Progenitor cell of endocrine pancreas (in vitro differentiated cells): ENCODE data around the gene CACHD1. TPM values are rescaled to one million over a fixed set of nuclear protein-coding genes. Genes with fewer than 3 reads are reported as not detected.
A peak's percentile ranks its signal among the peaks of the same experiment; 100 is the strongest.

Source experiments
- DNase-seq: peaks from one replicate; pipeline ENCODE4 v3.0.0; 2021; ENCODE audit warnings: low spot score; ENCODE audit not compliant: unreplicated experiment
- H3K27ac Mint-ChIP-seq: 2 replicates; pipeline ENCODE4 v1.8.0; 2021; ENCODE audit warnings: mild to moderate bottlenecking, moderate library complexity, mixed read lengths
- H3K27me3 Mint-ChIP-seq: 2 replicates; pipeline ENCODE4 v1.8.0; 2021; ENCODE audit warnings: mixed read lengths
- H3K36me3 Mint-ChIP-seq: 2 replicates; pipeline ENCODE4 v1.8.0; 2022; ENCODE audit warnings: mixed read lengths; ENCODE audit not compliant: insufficient read depth
- H3K4me1 Mint-ChIP-seq: 2 replicates; pipeline ENCODE4 v1.8.0; 2021; ENCODE audit warnings: low read depth, mixed read lengths
- H3K4me3 Mint-ChIP-seq: 2 replicates; pipeline ENCODE4 v1.8.0; 2021; ENCODE audit warnings: low read depth, mild to moderate bottlenecking, moderate library complexity, mixed read lengths
- H3K9me3 Mint-ChIP-seq: 2 replicates; pipeline ENCODE4 v1.8.0; 2021; ENCODE audit warnings: low read depth, mixed read lengths
- CTCF ChIP-seq: fragments of 200-600 bp; sonication (generic); IDR thresholded peaks from one replicate; pipeline ENCODE4 v1.5.0; 2021; ENCODE audit warnings: antibody characterized with exemption, mild to moderate bottlenecking; ENCODE audit not compliant: unreplicated experiment
- total RNA-seq: library from RNA; stranded (reverse); gene quantifications from 2 replicates; pipeline ENCODE4 v1.2.1, GENCODE V29; 2021

The CACHD1 gene
- total RNA-seq, 1 donor from 2014 or later, result 36.0 TPM

DNA sequence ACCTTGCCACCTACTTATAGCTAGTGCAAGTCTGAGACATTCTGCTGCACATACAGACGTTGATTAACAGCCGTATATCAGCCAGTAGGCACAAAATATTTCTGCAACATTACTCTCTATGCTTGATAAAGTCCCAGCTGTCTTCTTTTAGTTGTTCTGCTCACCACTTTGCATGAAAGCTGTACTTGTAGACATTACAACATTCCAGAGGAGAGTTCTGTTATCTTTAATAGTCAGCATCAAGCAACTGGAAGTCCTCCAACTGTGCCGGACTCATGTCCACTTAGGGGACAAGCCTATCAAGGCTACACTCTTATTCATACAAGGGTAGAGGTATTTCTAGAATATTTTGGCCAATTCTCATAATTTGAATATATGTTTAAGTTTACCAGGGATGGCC lies 50.0 kb downstream of the CACHD1 start:
- Mint-ChIP-seq H3K4me1 (peaks cover 34% of the 10 kb centered on the region), H3K36me3 (peaks cover 1% of the 10 kb centered on the region), H3K9me3 (no peaks in the 10 kb centered on the region), H3K27ac (no peak overlapping the region), H3K4me3 (no peak overlapping the region), H3K27me3 (no peaks in the 10 kb centered on the region)
- DNase-seq, result no peak
- no peak for TF ChIP-seq CTCF

GRCh38 chr1:64522740-64523139 lies 52.8 kb downstream of the CACHD1 start:
- H3K27ac Mint-ChIP-seq, result peak overlapping the region; percentile 0
- DNase-seq, result no peak
- no peaks in the 10 kb centered on the region for H3K27me3 Mint-ChIP-seq
- no peak overlapping the region for H3K4me3 Mint-ChIP-seq
- peaks cover 32% of the 10 kb centered on the region for H3K4me1 Mint-ChIP-seq
- no peaks in the 10 kb centered on the region for H3K9me3 Mint-ChIP-seq
- no peak for TF ChIP-seq CTCF
- peaks cover 1% of the 10 kb centered on the region for H3K36me3 Mint-ChIP-seq

- no peaks in the 10 kb centered on the region for H3K27me3 Mint-ChIP-seq
- peak overlapping the region; percentile 0 for H3K27ac Mint-ChIP-seq
- peaks cover 24% of the 10 kb centered on the region for H3K4me1 Mint-ChIP-seq
- no peak overlapping the region for H3K4me3 Mint-ChIP-seq
- H3K9me3 Mint-ChIP-seq, result no peaks in the 10 kb centered on the region
- H3K36me3 Mint-ChIP-seq, result peaks cover 1% of the 10 kb centered on the region
- TF ChIP-seq CTCF, result no peak
- no peak for DNase-seq
These were observed 53.7 kb downstream of the CACHD1 start for GRCh38 chr1:64523413-64524337.

DNA sequence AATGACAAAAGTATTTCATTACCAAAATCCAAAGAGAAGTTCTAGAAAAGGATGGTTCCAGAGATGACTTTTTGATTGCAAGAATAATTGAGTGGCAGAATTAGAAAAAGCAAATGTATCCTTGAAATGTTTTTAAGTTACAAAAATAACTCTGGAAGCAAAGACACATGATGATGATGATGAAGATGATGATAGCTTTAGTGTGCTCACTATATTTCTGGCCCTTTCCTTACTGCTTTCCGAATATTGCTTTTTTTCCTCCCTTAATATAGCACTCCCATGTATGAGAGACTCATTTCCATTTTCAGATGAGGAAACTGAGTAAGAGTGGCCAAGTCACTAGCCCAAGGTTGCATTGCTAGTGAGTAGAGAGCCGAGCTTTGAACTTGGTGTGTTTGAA lies 54.7 kb downstream of the CACHD1 start:
- no peaks in the 10 kb centered on the region for H3K27me3 Mint-ChIP-seq
- H3K27ac Mint-ChIP-seq, result no peak overlapping the region
- no peak for DNase-seq
- H3K4me3 Mint-ChIP-seq, result no peak overlapping the region
- no peaks in the 10 kb centered on the region for H3K9me3 Mint-ChIP-seq
- no peak for TF ChIP-seq CTCF
- H3K36me3 Mint-ChIP-seq, result peaks cover 1% of the 10 kb centered on the region
- peaks cover 17% of the 10 kb centered on the region for H3K4me1 Mint-ChIP-seq

DNA sequence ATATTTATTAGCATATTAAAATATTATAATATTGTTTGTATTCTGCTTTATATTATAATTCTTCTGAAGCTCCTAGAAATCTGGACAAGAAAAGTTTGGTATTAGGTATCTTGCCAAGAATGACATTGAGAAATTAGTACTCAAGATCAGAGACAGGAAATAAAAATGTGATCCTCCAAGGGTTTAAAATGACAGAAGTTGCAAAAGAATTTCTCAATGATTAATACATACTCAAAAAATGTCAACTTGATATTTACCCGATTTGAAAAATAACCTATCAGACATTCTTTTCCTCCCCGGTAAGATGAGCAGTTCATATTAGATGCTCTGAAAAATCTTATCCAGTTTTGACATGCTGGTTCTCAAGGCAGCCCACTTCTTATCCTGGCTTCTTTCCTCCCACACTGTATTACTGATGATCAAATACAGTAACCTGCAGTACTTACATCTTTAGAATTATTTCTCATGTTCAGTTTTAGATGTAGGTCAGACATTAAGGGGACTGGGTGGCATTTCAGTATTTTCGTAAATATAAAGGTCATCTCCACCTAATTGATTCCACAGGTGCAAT lies 55.3 kb downstream of the CACHD1 start:
- TF ChIP-seq CTCF, result no peak
- H3K27me3 Mint-ChIP-seq, result no peaks in the 10 kb centered on the region
- H3K27ac Mint-ChIP-seq, result no peak overlapping the region
- no peak for DNase-seq
- no peak overlapping the region for H3K4me3 Mint-ChIP-seq
- peaks cover 15% of the 10 kb centered on the region for H3K4me1 Mint-ChIP-seq
- H3K36me3 Mint-ChIP-seq, result peaks cover 1% of the 10 kb centered on the region
- H3K9me3 Mint-ChIP-seq, result no peaks in the 10 kb centered on the region
